Immature natural killer cell (primary cell): Measurements from ENCODE around the gene BOK. TPM values are rescaled to one million over a fixed set of nuclear protein-coding genes. Genes with fewer than 3 reads are reported as not detected.

ENCODE experiments used
- DNase-seq, 3 donors: peaks; one replicate each; pipeline ENCODE4 v3.0.0; 2022; ENCODE audit warnings: mixed read lengths in 1 of 3
- H3K27ac Mint-ChIP-seq, 6 donors: one replicate each; pipeline ENCODE4 v1.8.0; 2020; ENCODE audit warnings: mixed read lengths in 6 of 6, mild to moderate bottlenecking in 5 of 6, inconsistent platforms in 4 of 6, moderate library complexity in 3 of 6
- H3K27me3 Mint-ChIP-seq, 3 donors: one replicate each; pipeline ENCODE4 v1.8.0; 2020 to 2021; ENCODE audit warnings: low read depth in 3 of 3, mild to moderate bottlenecking in 3 of 3, mixed read lengths in 3 of 3, moderate library complexity in 3 of 3, inconsistent platforms in 1 of 3
- H3K36me3 Mint-ChIP-seq, 3 donors: one replicate each; pipeline ENCODE4 v1.8.0; 2020; ENCODE audit warnings: mixed read lengths in 3 of 3, inconsistent platforms in 2 of 3, mild to moderate bottlenecking in 2 of 3
- H3K4me1 Mint-ChIP-seq, 2 donors: one replicate each; pipeline ENCODE4 v1.8.0; 2020; ENCODE audit warnings: inconsistent platforms in 2 of 2, mild to moderate bottlenecking in 2 of 2, mixed read lengths in 2 of 2, moderate library complexity in 1 of 2
- H3K4me3 Mint-ChIP-seq, 5 donors: one replicate each; pipeline ENCODE4 v1.8.0; 2020; ENCODE audit warnings: mild to moderate bottlenecking in 5 of 5, mixed read lengths in 5 of 5, inconsistent platforms in 3 of 5, moderate library complexity in 3 of 5
- H3K9me3 Mint-ChIP-seq, 6 donors: one replicate each; pipeline ENCODE4 v1.8.0; 2020; ENCODE audit warnings: mild to moderate bottlenecking in 6 of 6, mixed read lengths in 6 of 6, inconsistent platforms in 4 of 6, moderate library complexity in 3 of 6
- polyA plus RNA-seq, 3 donors: library from polyadenylated mRNA; unstranded; fragments of 300-500 nt; fragmentation: Illumina TruSeq; gene quantifications; one replicate each; pipeline ENCODE4 v1.2.3, GENCODE V29; 2021

Gene BOK
- polyA plus RNA-seq, 3 donors from 2014 or later = 15.2 to 21.4 (median 17.2) TPM

DNA sequence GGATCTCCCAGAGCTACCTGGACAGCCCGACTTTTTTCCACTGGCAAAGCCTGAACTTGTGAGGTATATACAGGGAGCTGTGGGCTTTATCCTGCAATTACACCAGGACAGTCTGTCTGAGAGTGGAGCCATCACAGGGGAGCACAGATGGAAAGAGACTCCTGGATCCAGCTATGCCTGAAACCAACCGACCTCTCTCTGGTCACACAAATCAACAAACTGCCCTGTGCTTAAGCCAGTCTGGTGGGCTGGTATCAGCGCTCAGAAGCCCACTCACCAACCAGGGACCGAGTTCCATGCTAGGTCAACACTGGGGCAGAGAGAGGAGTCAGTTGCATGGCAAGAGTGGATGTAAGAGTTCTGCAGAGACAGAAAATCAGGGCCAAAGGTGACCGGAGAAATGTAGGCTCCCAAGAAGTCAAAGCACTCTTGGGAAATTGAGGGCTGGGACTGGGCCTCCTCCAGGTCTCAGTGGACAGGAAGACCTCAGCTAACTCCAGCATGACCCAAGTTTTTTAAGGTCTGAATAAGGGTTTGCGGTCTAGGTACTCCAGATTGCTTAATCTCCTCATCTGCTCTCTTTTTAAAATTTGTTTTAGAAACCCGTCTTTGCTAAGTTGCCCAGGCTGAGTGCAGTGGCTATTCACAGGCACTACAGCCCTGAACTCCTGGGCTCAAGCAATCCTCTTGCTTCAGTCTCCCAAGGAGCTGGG is 3.8 kb upstream of the BOK start:
- no peak for DNase-seq
- Mint-ChIP-seq H3K4me1 (peaks cover 8 to 13% of the 10 kb centered on the region in 2 donors), H3K27me3 (peaks cover 10 to 14% (median 10%) of the 10 kb centered on the region in 3 donors), H3K4me3 (no peak overlapping the region), H3K27ac (no peak overlapping the region), H3K9me3 (peaks cover 10 to 20% (median 12%) of the 10 kb centered on the region in 6 donors), H3K36me3 (no peaks in the 10 kb centered on the region)

DNA sequence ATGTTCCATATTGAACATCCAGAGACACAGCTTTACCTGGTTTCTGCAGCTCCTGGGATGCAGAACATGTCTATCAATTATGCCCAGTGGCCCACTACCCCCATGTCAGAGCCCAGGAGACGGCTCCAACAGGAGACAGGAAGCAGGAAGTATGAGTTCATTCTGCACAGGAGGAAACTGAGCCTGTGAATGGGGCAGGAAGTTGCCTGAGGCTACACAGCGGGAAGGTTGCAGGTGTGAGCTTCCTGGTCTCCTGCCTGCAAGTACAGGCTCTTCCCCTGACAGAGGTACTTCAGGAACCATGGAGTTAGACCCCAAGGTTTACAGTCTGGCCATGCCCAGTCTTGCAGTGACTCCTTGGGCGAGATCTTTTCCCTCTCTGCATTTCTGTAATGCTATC is 2.8 kb upstream of the BOK start:
- no peak overlapping the region for H3K27ac Mint-ChIP-seq
- no peaks in the 10 kb centered on the region for H3K36me3 Mint-ChIP-seq
- H3K4me3 Mint-ChIP-seq = no peak overlapping the region
- H3K4me1 Mint-ChIP-seq = peaks cover 8 to 20% of the 10 kb centered on the region in 2 donors
- H3K27me3 Mint-ChIP-seq = peaks cover 12 to 16% (median 14%) of the 10 kb centered on the region in 3 donors
- DNase-seq = no peak
- peaks cover 10 to 20% (median 12%) of the 10 kb centered on the region in 6 donors for H3K9me3 Mint-ChIP-seq

DNA sequence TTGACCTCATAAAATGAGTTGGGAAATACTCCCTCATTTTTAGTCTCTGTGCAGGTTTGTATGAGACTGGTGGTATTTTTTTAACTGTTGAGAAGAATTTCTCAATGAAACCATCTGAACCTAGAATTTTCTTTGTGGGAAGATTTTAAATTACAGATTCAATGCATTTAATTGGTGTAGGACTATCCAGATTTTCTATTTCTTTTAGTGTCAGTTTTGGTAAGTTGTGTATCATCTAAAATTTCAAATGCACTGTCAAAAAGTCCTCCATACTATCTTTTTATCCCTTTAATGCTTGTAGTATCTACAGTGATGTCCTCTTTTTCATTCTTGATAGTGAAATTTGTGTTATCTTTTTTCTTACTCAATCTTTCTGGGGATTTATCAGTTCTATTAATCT is 1.8 kb upstream of the BOK start:
- Mint-ChIP-seq H3K27ac (no peak overlapping the region), H3K36me3 (no peaks in the 10 kb centered on the region), H3K4me1 (peaks cover 8 to 18% of the 10 kb centered on the region in 2 donors), H3K9me3 (peaks cover 10 to 20% (median 12%) of the 10 kb centered on the region in 6 donors), H3K4me3 (no peak overlapping the region), H3K27me3 (peaks cover 12 to 16% (median 14%) of the 10 kb centered on the region in 3 donors)
- DNase-seq = no peak

- peaks cover 10 to 20% (median 12%) of the 10 kb centered on the region in 6 donors for H3K9me3 Mint-ChIP-seq
- peaks cover 12 to 16% (median 12%) of the 10 kb centered on the region in 3 donors for H3K27me3 Mint-ChIP-seq
- peaks cover 8 to 16% of the 10 kb centered on the region in 2 donors for H3K4me1 Mint-ChIP-seq
- no peaks in the 10 kb centered on the region for H3K36me3 Mint-ChIP-seq
- peak overlapping the region; percentile 71 to 85 (median 79) for H3K4me3 Mint-ChIP-seq
- no peak overlapping the region for H3K27ac Mint-ChIP-seq
- DNase-seq = peak in 1 of 3 donors; percentile 21
Observed at GRCh38 chr2:241559323-241560161, 997 bp downstream of the BOK start.

GRCh38 chr2:241560162-241560882 is 1.8 kb downstream of the BOK start:
- peaks cover 8 to 16% of the 10 kb centered on the region in 2 donors for H3K4me1 Mint-ChIP-seq
- peaks cover 10 to 20% (median 12%) of the 10 kb centered on the region in 6 donors for H3K9me3 Mint-ChIP-seq
- H3K27me3 Mint-ChIP-seq = peaks cover 9 to 16% (median 12%) of the 10 kb centered on the region in 3 donors
- H3K36me3 Mint-ChIP-seq = no peaks in the 10 kb centered on the region
- H3K27ac Mint-ChIP-seq = no peak overlapping the region
- H3K4me3 Mint-ChIP-seq = peak overlapping the region; percentile 71 to 85 (median 79)
- no peak for DNase-seq

- Mint-ChIP-seq H3K4me1 (peaks cover 8 to 16% of the 10 kb centered on the region in 2 donors), H3K4me3 (peak overlapping the region; percentile 58 to 85 (median 79)), H3K27me3 (peaks cover 7 to 13% (median 12%) of the 10 kb centered on the region in 3 donors), H3K27ac (no peak overlapping the region), H3K36me3 (no peaks in the 10 kb centered on the region), H3K9me3 (peaks cover 10 to 18% (median 12%) of the 10 kb centered on the region in 6 donors)
- no peak for DNase-seq
Observed at GRCh38 chr2:241560883-241561474, 2.4 kb downstream of the BOK start.

DNA sequence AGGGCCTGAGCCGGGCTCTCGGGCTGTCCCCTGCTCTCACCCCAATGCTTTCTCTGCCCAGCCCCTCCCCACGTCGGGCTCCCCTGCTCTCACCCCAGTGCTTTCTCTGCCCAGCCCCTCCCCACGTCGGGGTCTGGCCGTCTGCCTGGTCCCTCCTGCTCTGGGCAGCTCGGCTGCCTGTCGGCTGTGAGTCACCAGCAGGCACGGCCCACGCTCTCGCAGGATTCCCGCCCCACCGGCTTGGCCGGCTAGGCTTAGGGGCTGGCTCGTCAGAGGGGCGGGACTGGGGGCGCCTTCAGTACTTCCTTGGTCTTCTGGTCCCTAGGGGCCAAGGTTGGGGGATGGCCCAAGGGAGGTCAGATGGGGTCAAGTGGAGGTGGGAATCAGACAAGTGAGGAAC is 3.3 kb downstream of the BOK start:
- Mint-ChIP-seq H3K9me3 (peaks cover 6 to 13% (median 9%) of the 10 kb centered on the region in 6 donors), H3K4me3 (peak overlapping the region in 2 of 5 donors; percentile 21 to 54), H3K36me3 (no peaks in the 10 kb centered on the region), H3K4me1 (peaks cover 8 to 20% of the 10 kb centered on the region in 2 donors), H3K27ac (peak overlapping the region in 1 of 6 donors; percentile 51), H3K27me3 (peaks cover 7 to 13% (median 10%) of the 10 kb centered on the region in 3 donors)
- no peak for DNase-seq

DNA sequence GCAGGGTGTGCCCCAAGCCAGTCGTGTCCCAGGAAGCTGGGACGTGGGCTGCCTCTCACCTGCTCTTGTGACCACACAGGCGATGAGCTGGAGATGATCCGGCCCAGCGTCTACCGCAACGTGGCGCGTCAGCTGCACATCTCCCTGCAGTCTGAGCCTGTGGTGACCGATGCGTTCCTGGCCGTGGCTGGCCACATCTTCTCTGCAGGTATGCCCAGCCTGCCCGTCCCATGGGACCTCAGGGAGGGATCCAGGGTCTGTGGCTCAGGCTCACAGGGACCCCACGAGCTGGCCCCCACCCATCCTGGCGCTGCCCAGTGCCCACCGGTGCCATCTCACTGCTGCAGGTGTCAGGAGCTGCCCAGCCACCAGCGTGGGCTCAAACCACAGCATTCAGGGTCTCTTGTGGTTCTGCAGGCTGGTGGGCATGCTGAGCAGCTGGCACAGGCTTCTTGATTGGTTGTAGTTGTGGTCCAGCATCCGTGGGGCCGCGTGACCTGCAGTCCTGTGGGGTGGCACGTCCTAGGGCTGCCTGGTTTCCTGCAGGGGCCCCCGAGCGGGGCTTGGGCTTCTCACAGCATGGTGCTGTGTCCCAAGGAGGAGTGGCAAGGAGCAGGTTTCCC is 3.8 kb downstream of the BOK start:
- Mint-ChIP-seq H3K36me3 (no peaks in the 10 kb centered on the region), H3K4me3 (peak overlapping the region in 1 of 5 donors; percentile 54), H3K4me1 (peaks cover 8 to 20% of the 10 kb centered on the region in 2 donors), H3K9me3 (peaks cover 2 to 8% (median 6%) of the 10 kb centered on the region in 6 donors), H3K27ac (peak overlapping the region in 2 of 6 donors; percentile 51 to 69), H3K27me3 (peaks cover 7 to 13% (median 10%) of the 10 kb centered on the region in 3 donors)
- no peak for DNase-seq

GRCh38 chr2:241563031-241563507 is 4.5 kb downstream of the BOK start:
- Mint-ChIP-seq H3K9me3 (peaks cover 0 to 2% (median under 1%) of the 10 kb centered on the region in 6 donors), H3K4me1 (peaks cover 4 to 16% of the 10 kb centered on the region in 2 donors), H3K4me3 (peak overlapping the region in 1 of 5 donors; percentile 23), H3K36me3 (no peaks in the 10 kb centered on the region), H3K27ac (peak overlapping the region in 3 of 6 donors; percentile 28 to 69 (median 34)), H3K27me3 (peaks cover 1 to 12% (median 6%) of the 10 kb centered on the region in 3 donors)
- DNase-seq = no peak

GRCh38 chr2:241563571-241563980 is 5.0 kb downstream of the BOK start:
- Mint-ChIP-seq H3K36me3 (no peaks in the 10 kb centered on the region), H3K27me3 (peaks cover 1 to 8% (median 3%) of the 10 kb centered on the region in 3 donors), H3K4me1 (peaks cover 0 to 12% of the 10 kb centered on the region in 2 donors), H3K27ac (peak overlapping the region in 3 of 6 donors; percentile 22 to 34 (median 28)), H3K4me3 (no peak overlapping the region), H3K9me3 (no peaks in the 10 kb centered on the region)
- no peak for DNase-seq

DNA sequence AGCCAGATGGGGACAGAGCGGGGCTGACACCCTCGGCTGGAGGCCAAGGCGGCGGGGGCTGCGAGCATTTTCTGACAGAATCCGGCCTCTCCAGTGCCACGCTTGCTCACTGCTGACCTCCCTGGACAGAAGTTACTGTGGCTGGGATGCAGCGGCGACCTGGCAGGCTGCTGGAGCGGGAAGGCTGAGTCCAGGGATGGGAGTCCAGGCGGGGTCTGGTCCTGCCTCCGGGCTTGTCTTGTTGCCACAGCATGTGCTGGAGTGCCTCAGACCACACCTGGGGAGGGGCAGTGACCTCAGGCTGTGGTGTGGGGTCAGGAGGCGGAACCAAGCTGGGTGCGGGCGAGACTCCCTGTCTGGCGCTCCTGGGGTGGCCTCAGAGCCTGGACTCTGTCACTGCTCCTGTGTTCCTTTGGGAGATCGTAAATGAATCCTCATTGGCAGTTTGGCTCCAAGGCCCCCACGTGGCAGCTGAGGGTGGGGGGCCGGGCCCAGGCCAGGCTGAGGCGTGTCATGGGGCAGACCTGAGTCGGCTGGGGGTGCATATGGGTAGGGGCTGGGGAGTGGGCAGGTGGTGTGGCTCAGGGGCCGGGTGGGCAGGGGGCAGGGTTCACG is 5.5 kb downstream of the BOK start:
- H3K27me3 Mint-ChIP-seq = peaks cover 1 to 8% (median 3%) of the 10 kb centered on the region in 3 donors
- H3K4me1 Mint-ChIP-seq = peaks cover 0 to 12% of the 10 kb centered on the region in 2 donors
- DNase-seq = no peak
- no peak overlapping the region for H3K27ac Mint-ChIP-seq
- H3K4me3 Mint-ChIP-seq = no peak overlapping the region
- no peaks in the 10 kb centered on the region for H3K36me3 Mint-ChIP-seq
- no peaks in the 10 kb centered on the region for H3K9me3 Mint-ChIP-seq
